H7 (cell line): ENCODE data around the gene TMEM182. TPM values are rescaled to one million over a fixed set of nuclear protein-coding genes. Genes with fewer than 3 reads are reported as not detected.

Source experiments
- DNase-seq: peaks from one replicate; pipeline ENCODE4 v3.0.0; 2012
- H3K27me3 ChIP-seq: 2 replicates; pipeline ENCODE4 v1.6.0; 2011; ENCODE audit warnings: mild to moderate bottlenecking, low read length; ENCODE audit not compliant: control insufficient read depth, insufficient read depth
- H3K36me3 ChIP-seq: replicated peaks from 2 replicates; pipeline ENCODE4 v1.5.1; 2011; ENCODE audit warnings: low read length; ENCODE audit not compliant: control insufficient read depth, insufficient read depth
- H3K4me3 ChIP-seq: 2 replicates; pipeline ENCODE4 v1.5.1; 2011; ENCODE audit warnings: low read depth, mild to moderate bottlenecking, control low read depth, low read length, moderate library complexity; ENCODE audit not compliant: insufficient read depth
- total RNA-seq: library from RNA; depleted of rRNA; stranded (reverse); fragments of >200 nt; shearing (Covaris generic); gene quantifications from 2 replicates; pipeline ENCODE4 v1.2.3, GENCODE V29; 2014; rRNA removed

Gene TMEM182
- total RNA-seq, 1 experiment from 2014 or later, result 3.0 TPM

- no peak for DNase-seq
- H3K36me3 ChIP-seq, result no peaks in the 10 kb centered on the region
- no peak overlapping the region for H3K4me3 ChIP-seq
- H3K27me3 ChIP-seq, result no peaks in the 10 kb centered on the region
Measured at GRCh38 chr2:102844911-102845310, 83.1 kb downstream of the TMEM182 start.

DNA sequence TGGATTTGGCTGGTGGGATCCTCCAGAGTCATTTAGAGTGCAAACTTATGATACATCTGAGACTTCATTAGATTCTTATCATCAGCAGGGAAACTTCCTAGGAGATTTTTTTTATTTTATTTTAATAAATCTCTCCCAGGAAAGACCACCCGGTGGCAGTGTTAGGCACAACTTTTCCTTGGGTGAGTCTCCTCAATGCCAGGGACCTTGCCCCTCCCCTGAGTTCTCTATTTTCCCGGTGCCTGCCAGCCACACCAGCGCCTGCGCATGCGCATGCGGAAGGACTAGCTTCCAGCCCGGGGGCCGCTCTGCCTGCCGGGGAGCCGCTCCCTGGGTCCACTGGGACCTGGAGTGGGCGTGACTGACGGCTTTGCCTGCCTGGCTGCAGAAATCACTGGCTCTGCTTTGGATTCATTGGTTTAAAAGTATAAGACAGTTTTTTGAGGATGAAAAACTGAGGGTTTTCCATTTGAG lies 86.6 kb downstream of the TMEM182 start:
- peak overlapping the region; percentile 20 for H3K4me3 ChIP-seq
- no peaks in the 10 kb centered on the region for H3K36me3 ChIP-seq
- no peaks in the 10 kb centered on the region for H3K27me3 ChIP-seq
- peak; percentile 92 for DNase-seq

DNA sequence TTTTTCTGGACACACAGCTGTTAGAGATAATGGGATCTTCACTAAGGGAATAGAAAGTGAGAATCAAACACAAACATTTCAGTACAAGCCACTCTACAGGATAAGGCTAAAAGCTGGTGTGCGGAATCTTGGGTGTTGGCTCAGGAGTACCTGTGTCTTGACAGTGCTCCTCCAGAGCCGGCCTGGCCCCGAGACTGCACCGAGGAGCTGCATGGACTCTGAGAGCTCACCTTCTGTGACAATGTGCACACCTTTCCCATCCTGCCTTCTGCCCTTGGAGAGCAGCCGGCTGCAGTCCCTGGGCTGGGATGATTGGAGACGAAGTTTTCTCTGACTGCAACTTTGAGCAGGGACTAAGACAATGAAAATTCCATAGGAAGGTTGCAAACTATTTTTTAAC lies 89.1 kb downstream of the TMEM182 start:
- no peaks in the 10 kb centered on the region for H3K27me3 ChIP-seq
- DNase-seq, result no peak
- no peaks in the 10 kb centered on the region for H3K36me3 ChIP-seq
- H3K4me3 ChIP-seq, result no peak overlapping the region

GRCh38 chr2:102852867-102853266 lies 91.0 kb downstream of the TMEM182 start:
- Histone ChIP-seq H3K36me3 (no peaks in the 10 kb centered on the region), H3K27me3 (no peaks in the 10 kb centered on the region), H3K4me3 (no peak overlapping the region)
- no peak for DNase-seq

Other genes starting within 250 kb of the TMEM182 start
- gene SLC9A2, start 142.5 kb upstream of the TMEM182 start, total RNA-seq, result 0.03 TPM in 1 of 2 replicates, not detected in the other